CD4-positive, alpha-beta T cell (primary cell): ENCODE data around the gene ZMPSTE24. TPM values are rescaled to one million over a fixed set of nuclear protein-coding genes. Genes with fewer than 3 reads are reported as not detected.

Experiments used
- ATAC-seq: fragments of 200-7000 bp; cut with Tn5 transposase; one replicate; pipeline ENCODE4 v1.10.0; 2022; ENCODE audit warnings: mild to moderate bottlenecking; ENCODE audit not compliant: poor library complexity
- CTCF ChIA-PET: fragments of 350-600 bp; sonication (Branson Sonifier 250); formaldehyde crosslinking; loops from one replicate; lab custom pipeline; 2021; ENCODE audit warnings: antibody characterized with exemption, inconsistent platforms; lab: Charles Lee
- POLR2A ChIA-PET: fragments of 350-600 bp; sonication (Branson Sonifier 250); formaldehyde crosslinking; loops from one replicate; lab custom pipeline; 2021; ENCODE audit warnings: antibody characterized with exemption, inconsistent platforms; lab: Charles Lee
- DNase-seq, 14 experiments: peaks; one replicate each; pipeline ENCODE4 v3.0.0-alpha.2; 2013 to 2020; ENCODE audit warnings: mixed read lengths in 2 of 14
- H3K27ac ChIP-seq, 2 donors: one replicate each; pipeline versions ENCODE4 v1.5.1 to v1.7.0; 2013; ENCODE audit warnings: low read length in 2 of 2, low read depth in 1 of 2, mild to moderate bottlenecking in 1 of 2
- H3K27me3 ChIP-seq, 2 experiments: 1 replicate in 1 of 2; 2 replicates in 1 of 2; pipeline versions ENCODE4 v1.6.1 to v1.7.0; 2013; ENCODE audit warnings: low read length in 2 of 2, control low read depth in 1 of 2, mild to moderate bottlenecking in 1 of 2, moderate library complexity in 1 of 2; ENCODE audit not compliant: insufficient read depth in 2 of 2, control insufficient read depth in 1 of 2
- H3K36me3 ChIP-seq: one replicate; pipeline ENCODE4 v1.6.1; 2013; ENCODE audit warnings: low read length, control low read depth; ENCODE audit not compliant: insufficient read depth
- H3K4me1 ChIP-seq: one replicate; pipeline ENCODE4 v1.6.1; 2013; ENCODE audit warnings: low read length, control low read depth; ENCODE audit not compliant: insufficient read depth
- H3K4me3 ChIP-seq: one replicate; pipeline ENCODE4 v1.5.1; 2013; ENCODE audit warnings: mild to moderate bottlenecking, low read length, moderate library complexity
- H3K9me3 ChIP-seq, 2 experiments: 1 replicate in 1 of 2; 2 replicates in 1 of 2; pipeline versions ENCODE4 v1.6.1 to v1.7.0; 2013; ENCODE audit warnings: low read length in 2 of 2, mild to moderate bottlenecking in 2 of 2, control low read depth in 1 of 2, moderate library complexity in 1 of 2; ENCODE audit not compliant: control insufficient read depth in 1 of 2, insufficient read depth in 1 of 2
- H3K27ac Mint-ChIP-seq: one replicate; pipeline ENCODE4 v1.8.0; 2020; ENCODE audit warnings: mixed read lengths
- H3K27me3 Mint-ChIP-seq: one replicate; pipeline ENCODE4 v1.8.0; 2021; ENCODE audit warnings: mixed read lengths
- H3K36me3 Mint-ChIP-seq: one replicate; pipeline ENCODE4 v1.8.0; 2021; ENCODE audit warnings: low read depth, mixed read lengths
- H3K4me1 Mint-ChIP-seq: one replicate; pipeline ENCODE4 v1.8.0; 2021; ENCODE audit warnings: low read depth, mixed read lengths
- H3K4me3 Mint-ChIP-seq: one replicate; pipeline ENCODE4 v1.8.0; 2020; ENCODE audit warnings: mild to moderate bottlenecking, mixed read lengths
- H3K9me3 Mint-ChIP-seq: one replicate; pipeline ENCODE4 v1.8.0; 2020; ENCODE audit warnings: mixed read lengths
- CTCF ChIP-seq: fragments of 200-600 bp; IDR thresholded peaks from one replicate; pipeline ENCODE4 v1.8.0; 2022; ENCODE audit warnings: antibody characterized with exemption, mild to moderate bottlenecking
- intact Hi-C, 2 experiments: fragments of 100-400 bp; cut with DNase I in 1 of 2; cut with micrococcal nuclease in 1 of 2; formaldehyde crosslinking; loops; one replicate each; pipeline versions ENCODE4 v1.15.1 to v1.9.0; 2023 to 2025; cut with DNase I, micrococcal nuclease
- total RNA-seq, 174 experiments: library from RNA in 2 of 174; stranded (reverse) in 2 of 174; gene quantifications; one replicate each; pipeline ENCODE4 v1.2.3 and lab custom pipeline; 2021 to 2026

ZMPSTE24 gene
- total RNA-seq, 2 experiments from 2014 or later: 8.7 to 8.8 TPM

GRCh38 chr1:40302475-40302874 lies 44.4 kb downstream of the ZMPSTE24 start:
- H3K27ac ChIP-seq: no peak overlapping the region
- no peak for DNase-seq
- no peaks in the 10 kb centered on the region for H3K36me3 ChIP-seq
- no peak overlapping the region for H3K4me3 Mint-ChIP-seq
- no peak for ATAC-seq
- no peak overlapping the region for H3K27ac Mint-ChIP-seq
- CTCF ChIA-PET: no interaction called here
- TF ChIP-seq CTCF: no peak
- no peaks in the 10 kb centered on the region for H3K36me3 Mint-ChIP-seq
- H3K4me1 ChIP-seq: no peaks in the 10 kb centered on the region
- H3K4me1 Mint-ChIP-seq: no peaks in the 10 kb centered on the region
- no peaks in the 10 kb centered on the region for H3K27me3 Mint-ChIP-seq
- POLR2A ChIA-PET: no interaction called here
- no peaks in the 10 kb centered on the region for H3K9me3 Mint-ChIP-seq
- intact Hi-C loops: no loop called here
- no peak overlapping the region for H3K4me3 ChIP-seq
- no peaks in the 10 kb centered on the region for H3K27me3 ChIP-seq
- H3K9me3 ChIP-seq: no peaks in the 10 kb centered on the region

- H3K4me1 ChIP-seq: no peaks in the 10 kb centered on the region
- ATAC-seq: no peak
- H3K4me3 Mint-ChIP-seq: no peak overlapping the region
- no peak overlapping the region for H3K27ac ChIP-seq
- intact Hi-C loops: no loop called here
- H3K9me3 Mint-ChIP-seq: no peaks in the 10 kb centered on the region
- no peaks in the 10 kb centered on the region for H3K27me3 ChIP-seq
- ChIA-PET CTCF (no interaction called here), POLR2A (no interaction called here)
- H3K27me3 Mint-ChIP-seq: no peaks in the 10 kb centered on the region
- H3K27ac Mint-ChIP-seq: no peak overlapping the region
- no peaks in the 10 kb centered on the region for H3K36me3 Mint-ChIP-seq
- H3K9me3 ChIP-seq: no peaks in the 10 kb centered on the region
- no peaks in the 10 kb centered on the region for H3K4me1 Mint-ChIP-seq
- no peak for DNase-seq
- H3K4me3 ChIP-seq: no peak overlapping the region
- TF ChIP-seq CTCF: no peak
- no peaks in the 10 kb centered on the region for H3K36me3 ChIP-seq
These were observed 45.2 kb downstream of the ZMPSTE24 start for GRCh38 chr1:40303051-40303771.

- ATAC-seq: no peak
- Histone ChIP-seq H3K9me3 (no peaks in the 10 kb centered on the region), H3K36me3 (no peaks in the 10 kb centered on the region), H3K27me3 (no peaks in the 10 kb centered on the region), H3K4me1 (no peaks in the 10 kb centered on the region), H3K4me3 (no peak overlapping the region), H3K27ac (no peak overlapping the region)
- ChIA-PET POLR2A (no interaction called here), CTCF (no interaction called here)
- H3K27ac Mint-ChIP-seq: no peak overlapping the region
- no peak for TF ChIP-seq CTCF
- H3K36me3 Mint-ChIP-seq: no peaks in the 10 kb centered on the region
- no peaks in the 10 kb centered on the region for H3K27me3 Mint-ChIP-seq
- H3K4me1 Mint-ChIP-seq: no peaks in the 10 kb centered on the region
- DNase-seq: no peak
- H3K4me3 Mint-ChIP-seq: no peak overlapping the region
- H3K9me3 Mint-ChIP-seq: no peaks in the 10 kb centered on the region
- intact Hi-C loops: no loop called here
These were observed 45.8 kb downstream of the ZMPSTE24 start for GRCh38 chr1:40303790-40304189.
